ENCODE data around the gene AFF3. TPM values are rescaled to one million over a fixed set of nuclear protein-coding genes. Genes with fewer than 3 reads are reported as not detected.

AFF3 gene
- total and polyA plus RNA-seq, 2 of the 8 experiments (the other 6 are each of a cell fraction or from before 2014, with no cell fraction given): 0.27 to 3.0 TPM

GRCh38 chr2:99641999-99642398 is 500.4 kb downstream of the AFF3 start (continued):
- TF ChIP-seq CHD7 (IDR thresholded peaks at IDR 0.05; ENCODE audit: insufficient replicate concordance, low read length) (no peak), KDM4A (IDR thresholded peaks at IDR 0.05; ENCODE audit: low read depth, low read length, severe bottlenecking) (no peak), POLR2A (IDR thresholded peaks at IDR 0.05; ENCODE audit: control extremely low read depth in 1 of 2, low read depth in 2 of 2, low read length in 2 of 2) (no peak), SP4 (IDR thresholded peaks at IDR 0.05; ENCODE audit: low read length) (no peak), RAD21 (IDR thresholded peaks at IDR 0.05 in 1 of 2, conservative IDR thresholded peaks at IDR 0.05 in 1 of 2; ENCODE audit: low read depth in 2 of 2, low read length in 2 of 2) (no peak), EGR1 (IDR thresholded peaks at IDR 0.05; ENCODE audit: borderline replicate concordance, low read depth, low read length) (no peak), HDAC2 (IDR thresholded peaks at IDR 0.05; ENCODE audit: borderline replicate concordance in 1 of 2, low read depth in 2 of 2, low read length in 2 of 2) (no peak), TAF7 (optimal IDR thresholded peaks at IDR 0.05; ENCODE audit: borderline replicate concordance, low read depth, low read length) (no peak), ATF2 (IDR thresholded peaks at IDR 0.05; ENCODE audit: low read length) (no peak)
